Measurements from ENCODE around the gene PI4K2A.

PI4K2A gene

DNA sequence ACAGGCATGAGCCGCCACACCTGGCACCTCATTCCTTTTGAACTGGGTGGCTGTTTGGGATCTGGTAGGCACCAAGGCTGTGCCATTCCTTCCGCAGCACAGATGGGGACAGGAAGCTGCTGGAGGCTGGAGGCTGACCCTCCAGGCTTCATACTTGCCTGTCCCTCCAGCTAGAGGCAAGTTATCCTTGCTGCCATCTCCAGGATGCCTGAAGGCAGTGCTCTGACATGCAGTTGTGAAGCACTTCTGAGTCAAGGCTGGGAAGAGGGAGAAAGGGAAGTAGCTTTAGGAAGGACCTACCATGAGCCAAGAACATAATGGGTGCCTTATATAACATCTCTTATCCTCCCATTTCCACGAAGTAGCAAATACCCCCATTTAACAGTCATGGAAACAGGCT lies 82.5 kb downstream of the PI4K2A start:
- no peak for DNase-seq

DNA sequence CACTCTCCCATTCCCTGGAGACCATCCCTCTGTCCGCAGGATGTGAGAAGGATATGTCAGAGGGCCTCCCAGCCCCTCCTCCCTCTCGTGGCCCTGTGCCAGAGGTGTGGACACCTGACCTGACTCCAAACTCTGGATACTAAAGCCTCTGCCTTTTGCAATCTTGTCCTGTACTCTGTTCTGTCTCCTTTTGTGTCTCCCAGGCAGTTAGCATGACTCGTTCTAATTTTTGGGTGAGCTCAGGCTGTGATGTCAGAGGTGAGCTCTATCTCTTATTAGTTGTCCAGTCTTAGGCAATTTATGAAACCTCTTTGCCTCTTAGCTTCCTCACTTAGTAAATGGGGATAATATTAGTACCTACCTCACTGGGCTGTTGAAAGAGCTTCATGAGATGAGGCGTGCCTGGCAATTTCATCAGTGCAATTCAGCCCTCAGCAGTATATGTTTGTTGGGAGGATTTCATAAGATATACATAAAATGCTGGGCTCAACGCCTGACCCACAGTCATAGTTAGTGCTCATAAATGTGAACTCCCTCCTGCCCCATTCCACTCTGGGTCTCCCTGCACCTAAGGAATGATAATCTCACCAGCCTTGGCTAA lies 84.0 kb downstream of the PI4K2A start:
- no peak for DNase-seq
